Endothelial cell of hepatic sinusoid (primary cell): ENCODE measurements around the gene LAMB3.

Source experiments
- in situ Hi-C: cut with HindIII; loops from 2 replicates; pipeline ENCODE4 v1.10.0; 2017; ENCODE audit warnings: low sequenced_read_pairs

Gene LAMB3

GRCh38 chr1:209667103-209667502 is 14.9 kb upstream of the LAMB3 start:
- in situ Hi-C loops, result no loop called here

- in situ Hi-C loops, result no loop called here
Measured at GRCh38 chr1:209662879-209663327, 10.7 kb upstream of the LAMB3 start.

GRCh38 chr1:209661071-209661470 is 8.8 kb upstream of the LAMB3 start:
- in situ Hi-C loops, result no loop called here

DNA sequence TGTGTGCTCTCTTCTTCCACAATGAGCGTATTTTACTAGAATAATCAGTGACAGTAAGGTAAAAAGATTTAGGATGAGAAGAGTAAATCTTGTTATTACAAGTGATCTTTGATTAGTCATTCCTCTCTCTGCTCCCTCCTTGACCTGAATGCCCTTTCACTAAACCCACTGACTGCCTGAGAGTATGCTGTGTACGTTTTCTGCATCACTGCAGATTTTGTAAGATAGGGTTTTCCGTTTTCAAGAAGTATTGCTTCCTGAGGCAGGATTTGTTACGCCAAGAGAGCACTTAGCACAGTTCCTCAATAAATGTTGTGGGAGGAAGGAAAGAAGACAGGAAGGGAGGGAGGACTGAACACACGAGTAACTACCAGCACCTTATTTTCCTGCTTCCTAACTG is 7.7 kb upstream of the LAMB3 start:
- in situ Hi-C loops, result no loop called here

DNA sequence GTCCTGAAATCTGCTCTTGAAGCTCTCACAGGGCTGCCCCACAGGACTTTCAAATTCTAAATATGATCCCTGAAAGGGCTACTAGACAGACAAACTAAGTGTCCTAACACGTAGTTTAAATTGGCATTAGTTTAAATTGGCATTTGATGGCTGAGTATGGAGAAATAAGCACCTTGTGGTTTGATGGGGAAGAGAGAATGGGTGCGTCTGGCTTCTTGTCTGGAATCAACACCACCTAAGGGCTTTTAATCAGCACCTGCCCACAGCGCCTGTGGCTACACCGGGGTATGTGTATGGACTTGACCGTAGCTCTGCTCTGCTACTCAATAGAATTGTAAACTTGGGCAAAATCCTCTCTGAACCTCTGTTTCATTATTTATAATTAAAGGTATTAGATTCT is 5.7 kb upstream of the LAMB3 start:
- in situ Hi-C loops, result no loop called here

DNA sequence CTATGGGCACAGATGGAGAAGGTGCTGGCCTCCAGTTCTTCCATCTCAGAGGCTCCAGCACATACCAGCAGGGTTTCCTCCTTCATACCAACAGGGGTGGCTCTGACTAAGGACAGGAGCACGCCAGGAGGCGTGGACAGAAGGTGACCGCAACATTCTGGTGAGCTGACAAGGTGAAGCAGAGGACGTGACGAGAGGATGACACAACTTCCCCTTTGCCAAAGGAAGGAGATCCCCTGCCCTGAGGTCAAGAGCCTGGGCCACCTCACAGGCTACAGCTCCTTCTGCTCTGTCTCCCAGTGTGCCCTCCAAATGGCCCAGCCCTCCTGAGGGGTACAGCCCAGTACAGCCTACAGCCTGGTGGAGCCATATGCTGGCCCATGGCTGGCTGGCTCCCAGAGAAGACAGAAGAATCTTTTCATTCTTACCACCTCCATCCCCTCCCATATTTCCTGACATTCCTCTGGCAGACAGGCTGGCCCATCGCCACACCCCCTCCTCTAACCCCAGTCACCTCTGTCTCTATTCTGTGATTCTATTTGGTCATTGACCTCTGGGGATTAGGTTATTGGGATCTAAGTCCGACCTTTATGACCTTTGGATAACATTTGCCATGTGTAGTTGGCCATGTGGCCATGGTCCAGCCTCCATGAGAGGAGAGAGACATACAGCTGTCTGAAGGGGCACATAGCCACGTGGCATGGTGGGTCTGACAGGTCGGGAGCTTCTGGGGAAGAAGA is 5.1 kb upstream of the LAMB3 start:
- in situ Hi-C loops, result no loop called here

GRCh38 chr1:209655411-209656231 is 3.4 kb upstream of the LAMB3 start:
- in situ Hi-C loops, result no loop called here

DNA sequence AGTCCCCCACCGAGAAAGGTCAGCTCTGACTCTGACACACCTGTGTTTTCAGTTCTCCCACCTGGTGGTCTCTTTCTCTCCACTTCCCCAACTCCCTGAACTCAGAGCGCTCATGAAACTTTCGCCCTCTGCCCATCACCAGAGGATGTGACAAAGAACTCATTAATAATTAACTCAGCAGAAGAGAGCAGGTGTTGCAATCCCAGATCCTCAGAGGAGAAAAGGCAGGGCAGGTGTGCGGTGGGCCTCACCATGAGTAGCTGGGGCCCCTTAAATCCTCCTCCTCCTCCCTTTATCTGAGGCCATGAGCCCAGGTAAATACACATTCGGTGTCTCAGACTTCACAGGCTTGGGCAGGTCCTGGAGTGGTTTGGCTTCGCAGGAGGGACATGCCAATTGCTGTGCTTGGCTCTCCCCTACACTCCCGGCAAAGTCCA is 1.7 kb upstream of the LAMB3 start:
- in situ Hi-C loops, result loop anchor here (5.0 kb wide), 1 partner anchor 33 kb away; no protein-coding TSS in a partner anchor

- in situ Hi-C loops, result loop anchor here (5.0 kb wide), 1 partner anchor 34 kb away; no protein-coding TSS in a partner anchor
Measured at GRCh38 chr1:209652873-209653401, 712 bp upstream of the LAMB3 start.

GRCh38 chr1:209651138-209651587 is 1.1 kb downstream of the LAMB3 start:
- in situ Hi-C loops, result loop anchor here (5.0 kb wide), 1 partner anchor 36 kb away; no protein-coding TSS in a partner anchor

GRCh38 chr1:209650454-209650853 is 1.8 kb downstream of the LAMB3 start:
- in situ Hi-C loops, result loop anchor here (5.0 kb wide), 1 partner anchor 37 kb away; no protein-coding TSS in a partner anchor

- in situ Hi-C loops, result no loop called here
Measured at GRCh38 chr1:209648931-209649776, 3.1 kb downstream of the LAMB3 start.

DNA sequence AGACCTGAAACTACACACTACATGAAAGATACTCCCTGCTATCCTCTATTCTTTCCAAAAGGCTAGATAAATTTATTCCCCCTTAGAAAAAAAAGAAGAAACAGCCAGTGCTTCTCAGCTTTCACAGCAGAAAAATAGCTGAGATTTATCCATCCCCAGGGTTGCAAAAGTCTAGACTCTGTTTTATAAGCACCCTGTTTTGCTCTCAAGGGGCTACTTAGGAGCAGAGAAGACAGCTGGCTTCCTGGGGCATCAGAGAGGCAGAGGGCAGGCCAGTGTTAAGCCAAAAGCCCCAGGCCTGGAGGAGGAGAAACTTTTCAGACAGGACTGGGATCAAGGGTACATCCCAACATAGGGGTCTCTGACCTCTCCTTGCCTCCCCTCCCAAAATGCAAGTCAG is 3.9 kb downstream of the LAMB3 start:
- in situ Hi-C loops, result no loop called here

DNA sequence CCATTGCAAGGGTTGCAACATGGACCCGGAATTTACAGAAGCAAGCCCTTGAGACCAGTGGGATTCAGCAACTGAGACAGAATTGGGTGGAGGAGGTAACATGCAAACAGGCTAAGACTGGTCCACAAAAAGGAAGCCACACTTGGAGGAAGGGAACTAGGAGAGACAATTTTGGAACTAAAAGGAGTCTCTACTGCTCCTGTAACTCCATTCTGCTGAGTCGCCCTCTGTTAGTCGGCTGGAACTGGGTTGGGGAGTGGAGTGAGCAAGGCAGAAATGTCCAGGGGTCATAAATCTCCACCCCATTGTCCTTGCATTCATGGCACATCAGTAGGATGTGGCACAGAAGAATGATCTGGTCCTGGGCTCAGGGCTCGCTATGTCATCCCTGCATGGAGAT is 5.1 kb downstream of the LAMB3 start:
- in situ Hi-C loops, result no loop called here

- in situ Hi-C loops, result no loop called here
Measured at GRCh38 chr1:209646558-209646957, 5.7 kb downstream of the LAMB3 start.

DNA sequence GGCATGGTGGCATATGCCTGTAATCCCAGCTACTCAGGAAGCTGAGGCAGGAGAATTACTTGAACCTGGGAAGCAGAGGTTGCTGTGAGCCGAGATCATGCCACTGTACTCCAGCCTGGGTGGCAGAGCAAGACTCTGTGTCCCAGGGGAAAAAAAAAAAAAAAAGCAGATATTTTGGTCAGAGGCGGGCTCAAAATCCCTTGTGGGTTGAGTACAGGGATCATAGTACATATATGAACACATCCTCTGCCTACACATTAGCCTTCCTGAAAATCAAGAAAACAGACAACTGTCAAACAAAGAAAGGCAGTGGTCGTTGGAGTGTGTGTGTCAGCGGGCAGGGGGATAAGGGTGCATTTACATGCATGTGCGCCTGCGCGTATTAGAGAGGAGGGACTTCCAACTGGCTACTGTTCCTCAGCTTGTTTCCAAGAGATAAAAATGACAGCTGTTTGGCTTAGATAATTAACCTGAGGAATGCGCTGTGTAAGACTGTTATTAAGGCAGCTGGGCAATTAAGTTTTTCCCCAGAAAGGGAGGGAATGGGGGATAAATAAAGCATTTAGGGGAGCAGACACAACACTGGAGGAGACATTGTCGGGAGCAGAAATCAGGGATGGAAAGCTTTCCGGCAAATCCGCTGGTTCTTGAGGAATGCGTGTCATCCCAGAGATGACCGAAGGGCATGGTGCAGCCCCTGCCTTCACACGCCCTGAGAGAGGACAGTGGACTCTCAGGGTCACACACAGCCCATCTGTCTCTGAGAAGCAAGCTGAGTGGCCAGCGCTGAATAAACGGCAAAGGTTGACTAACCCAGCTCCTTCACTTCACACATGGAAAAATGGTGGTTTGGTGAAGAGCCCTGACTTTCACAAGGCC is 6.4 kb downstream of the LAMB3 start:
- in situ Hi-C loops, result no loop called here

DNA sequence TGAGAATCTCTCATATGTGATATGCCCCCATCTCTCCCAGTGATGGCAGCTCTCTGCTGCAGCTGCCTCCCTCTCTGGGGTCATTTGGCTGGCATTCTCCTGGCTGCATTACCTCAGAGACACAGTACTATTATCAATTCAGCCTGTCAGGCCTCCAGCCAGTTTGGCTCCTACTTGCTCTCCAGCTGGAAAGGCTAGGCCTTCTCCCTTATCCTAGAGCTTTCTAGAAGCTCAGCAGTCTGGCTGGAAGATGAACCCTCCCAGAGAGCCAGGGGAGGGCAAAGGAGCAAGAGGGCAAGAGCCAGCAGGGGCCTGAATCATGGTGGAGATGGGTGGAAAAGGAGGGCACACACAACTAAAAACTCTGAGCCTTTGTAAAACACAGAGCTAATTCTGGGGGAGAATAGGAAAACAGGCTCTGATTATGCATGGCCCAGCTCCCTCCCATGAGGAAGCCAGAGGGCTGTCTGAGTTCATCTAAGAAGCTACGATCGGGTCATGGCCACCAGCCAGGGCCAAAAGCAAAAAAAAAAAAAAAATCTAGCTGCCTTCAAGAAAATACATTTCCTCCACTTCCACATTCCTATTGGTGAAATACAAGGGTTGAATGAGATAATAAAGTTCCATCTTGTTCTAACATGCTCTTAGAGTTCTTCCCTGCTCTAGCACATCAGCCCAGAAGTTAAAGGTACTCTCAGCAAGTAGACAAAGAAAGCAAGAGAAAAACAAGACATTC is 8.8 kb downstream of the LAMB3 start:
- in situ Hi-C loops, result no loop called here

- in situ Hi-C loops, result no loop called here
Measured at GRCh38 chr1:209642816-209643215, 9.4 kb downstream of the LAMB3 start.

DNA sequence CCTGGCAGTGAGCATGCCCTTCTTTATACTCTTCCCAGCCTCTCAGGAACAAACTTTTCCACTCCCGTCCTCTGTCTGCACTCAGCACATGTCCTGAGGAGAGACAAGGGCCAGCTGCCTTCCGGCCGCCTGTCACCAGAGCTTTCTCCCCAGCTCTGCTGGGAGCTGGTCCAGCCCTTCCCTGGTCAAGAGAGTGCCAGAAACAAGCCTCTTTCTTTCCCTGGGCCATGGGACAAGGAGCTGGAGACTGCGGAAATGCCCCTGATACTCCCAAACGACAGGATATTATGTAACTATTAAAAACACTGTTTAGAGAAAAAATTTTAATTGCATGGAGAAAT is 10.4 kb downstream of the LAMB3 start:
- in situ Hi-C loops, result no loop called here
